ENCODE results near the gene ZNF718. TPM values are rescaled to one million over a fixed set of nuclear protein-coding genes. Genes with fewer than 3 reads are reported as not detected.

Gene ZNF718
- total and polyA plus RNA-seq, 2 donors (not counting 3 experiments of a cell fraction or from before 2014, with no cell fraction given) = 0.99 to 12.1 TPM

- ChIA-PET POLR2A (no interaction called here), CTCF (interaction anchor here (0.6 kb wide), 1 partner anchor 16 kb away, joined by 3 read pairs; no protein-coding TSS in a partner anchor)
- Histone ChIP-seq H3K27me3 (ENCODE audit: control insufficient read depth in 2 of 2, insufficient read depth in 2 of 2, low read length in 2 of 2) (no peaks in the 10 kb centered on the region), H3K4me2 (ENCODE audit: insufficient read depth, low read length) (no peak overlapping the region), H3K9me1 (replicated peaks; ENCODE audit: control insufficient read depth, extremely low read depth, insufficient read depth, low read length) (no peaks in the 10 kb centered on the region), H3K9ac (replicated peaks; ENCODE audit: extremely low read depth, insufficient read depth, low read length) (no peak overlapping the region), H3K4me1 (ENCODE audit: control insufficient read depth, extremely low read depth, insufficient read depth, low read length) (no peaks in the 10 kb centered on the region), H3K27ac (ENCODE audit: insufficient read depth, low read depth, low read length) (no peak overlapping the region), H3K36me3 (ENCODE audit: control insufficient read depth in 2 of 2, extremely low read depth in 1 of 2, insufficient read depth in 2 of 2, low read length in 2 of 2) (no peaks in the 10 kb centered on the region), H3K79me2 (ENCODE audit: control insufficient read depth, insufficient read depth, low read length) (no peaks in the 10 kb centered on the region), H3K4me3 (replicated peaks in 1 of 3; ENCODE audit: insufficient read depth in 1 of 3, low read depth in 1 of 3, low read length in 3 of 3) (no peak overlapping the region), H3K9me3 (replicated peaks; ENCODE audit: control insufficient read depth, insufficient read depth, low read length) (peaks cover 6% of the 10 kb centered on the region), H4K20me1 (replicated peaks; ENCODE audit: control insufficient read depth, extremely low read depth, insufficient read depth, low read length) (no peaks in the 10 kb centered on the region), H2AFZ (ENCODE audit: low read depth, low read length) (no peak overlapping the region)
- no TSS peak for BruUV-seq (replicated peaks)
- TF ChIP-seq FOS (IDR thresholded peaks at IDR 0.05; ENCODE audit: borderline replicate concordance, insufficient read depth, low read length) = no peak
- TF ChIP-seq POLR2AphosphoS5 (IDR thresholded peaks at IDR 0.05; ENCODE audit: insufficient read depth, low read depth, low read length) = no peak
- no peak for TF ChIP-seq MYC (IDR thresholded peaks at IDR 0.05; ENCODE audit: low read depth, low read length)
- no peak for TF ChIP-seq POLR2A (IDR thresholded peaks at IDR 0.05; ENCODE audit: low read depth, low read length)
- no peak for FAIRE-seq
- no peak for DNase-seq (ENCODE audit: low read depth, low spot score)
- intact Hi-C loops (cut with micrococcal nuclease) (no loop called here), dilution Hi-C loops (cut with MboI; ENCODE audit: extremely low pct_ligation_motif_present, low sequenced_read_pairs) (no loop called here)
These were observed 25.9 kb upstream of the ZNF718 start for GRCh38 chr4:98386-98785.

GRCh38 chr4:99863-100262 lies 24.4 kb upstream of the ZNF718 start:
- FAIRE-seq (no peak), DNase-seq (ENCODE audit: low read depth, low spot score) (no peak)
- no peak overlapping the region for H2AFZ ChIP-seq (ENCODE audit: low read depth, low read length)
- H3K4me3 ChIP-seq (replicated peaks in 1 of 3; ENCODE audit: insufficient read depth in 1 of 3, low read depth in 1 of 3, low read length in 3 of 3) = no peak overlapping the region
- no peaks in the 10 kb centered on the region for H3K27me3 ChIP-seq (ENCODE audit: control insufficient read depth in 2 of 2, insufficient read depth in 2 of 2, low read length in 2 of 2)
- no peak overlapping the region for H3K9ac ChIP-seq (replicated peaks; ENCODE audit: extremely low read depth, insufficient read depth, low read length)
- H3K36me3 ChIP-seq (ENCODE audit: control insufficient read depth in 2 of 2, extremely low read depth in 1 of 2, insufficient read depth in 2 of 2, low read length in 2 of 2) = no peaks in the 10 kb centered on the region
- ChIA-PET CTCF (no interaction called here), POLR2A (no interaction called here)
- no peak overlapping the region for H3K27ac ChIP-seq (ENCODE audit: insufficient read depth, low read depth, low read length)
- no peak overlapping the region for H3K4me2 ChIP-seq (ENCODE audit: insufficient read depth, low read length)
- no peaks in the 10 kb centered on the region for H4K20me1 ChIP-seq (replicated peaks; ENCODE audit: control insufficient read depth, extremely low read depth, insufficient read depth, low read length)
- no peaks in the 10 kb centered on the region for H3K9me1 ChIP-seq (replicated peaks; ENCODE audit: control insufficient read depth, extremely low read depth, insufficient read depth, low read length)
- H3K4me1 ChIP-seq (ENCODE audit: control insufficient read depth, extremely low read depth, insufficient read depth, low read length) = no peaks in the 10 kb centered on the region
- intact Hi-C loops (cut with micrococcal nuclease) (no loop called here), dilution Hi-C loops (cut with MboI; ENCODE audit: extremely low pct_ligation_motif_present, low sequenced_read_pairs) (no loop called here)
- peaks cover 6% of the 10 kb centered on the region for H3K9me3 ChIP-seq (replicated peaks; ENCODE audit: control insufficient read depth, insufficient read depth, low read length)
- no peak for TF ChIP-seq MYC (IDR thresholded peaks at IDR 0.05; ENCODE audit: low read depth, low read length)
- TF ChIP-seq MAX (IDR thresholded peaks at IDR 0.05; ENCODE audit: insufficient read depth, insufficient read length) = no peak
- TF ChIP-seq FOS (IDR thresholded peaks at IDR 0.05; ENCODE audit: borderline replicate concordance, insufficient read depth, low read length) = no peak
- TF ChIP-seq JUN (IDR thresholded peaks at IDR 0.05; ENCODE audit: borderline replicate concordance, insufficient read depth, insufficient read length, low read depth) = no peak
- TF ChIP-seq POLR2A (IDR thresholded peaks at IDR 0.05; ENCODE audit: low read depth, low read length) = no peak
- BruUV-seq (replicated peaks) = no TSS peak
- H3K79me2 ChIP-seq (ENCODE audit: control insufficient read depth, insufficient read depth, low read length) = no peaks in the 10 kb centered on the region

All from endothelial cell of umbilical vein (primary cell).